HCEC 1CT (cell line): Measurements from ENCODE around the gene SEMA5A.

Experiments
- DNase-seq: peaks from one replicate; pipeline ENCODE4 v3.0.0-alpha.2; 2017

The SEMA5A gene

GRCh38 chr5:9251379-9251980 lies 294.4 kb downstream of the SEMA5A start:
- DNase-seq = peak; percentile 82

GRCh38 chr5:9249231-9249630 lies 296.6 kb downstream of the SEMA5A start:
- DNase-seq = no peak

GRCh38 chr5:9245071-9245470 lies 300.8 kb downstream of the SEMA5A start:
- no peak for DNase-seq

GRCh38 chr5:9244417-9244816 lies 301.5 kb downstream of the SEMA5A start:
- no peak for DNase-seq

GRCh38 chr5:9241479-9242305 lies 304.2 kb downstream of the SEMA5A start:
- no peak for DNase-seq

- no peak for DNase-seq
Measured at GRCh38 chr5:9240431-9240830, 305.4 kb downstream of the SEMA5A start.

GRCh38 chr5:9239626-9240025 lies 306.2 kb downstream of the SEMA5A start:
- peak; percentile 60 for DNase-seq

- peak; percentile 47 for DNase-seq
Measured at GRCh38 chr5:9239071-9239470, 306.8 kb downstream of the SEMA5A start.

GRCh38 chr5:9233712-9234111 lies 312.2 kb downstream of the SEMA5A start:
- DNase-seq = no peak

GRCh38 chr5:9233035-9233434 lies 312.8 kb downstream of the SEMA5A start:
- DNase-seq = no peak

GRCh38 chr5:9231842-9232241 lies 314.0 kb downstream of the SEMA5A start:
- DNase-seq = no peak

- DNase-seq = no peak
Measured at GRCh38 chr5:9230355-9230754, 315.5 kb downstream of the SEMA5A start.

- no peak for DNase-seq
Measured at GRCh38 chr5:9226016-9226536, 319.8 kb downstream of the SEMA5A start.

- DNase-seq = no peak
Measured at GRCh38 chr5:9222054-9222976, 323.6 kb downstream of the SEMA5A start.

- no peak for DNase-seq
Measured at GRCh38 chr5:9218358-9218757, 327.5 kb downstream of the SEMA5A start.

- peak; percentile 76 for DNase-seq
Measured at GRCh38 chr5:9212605-9213004, 333.3 kb downstream of the SEMA5A start.

- peak; percentile 75 for DNase-seq
Measured at GRCh38 chr5:9209846-9210492, 335.9 kb downstream of the SEMA5A start.

- DNase-seq = peak; percentile 63
Measured at GRCh38 chr5:9207817-9208418, 338.0 kb downstream of the SEMA5A start.

GRCh38 chr5:9202636-9203035 lies 343.2 kb downstream of the SEMA5A start:
- DNase-seq = no peak

GRCh38 chr5:9201761-9202160 lies 344.1 kb downstream of the SEMA5A start:
- DNase-seq = peak; percentile 57

- no peak for DNase-seq
Measured at GRCh38 chr5:9201011-9201410, 344.9 kb downstream of the SEMA5A start.

GRCh38 chr5:9198394-9198793 lies 347.5 kb downstream of the SEMA5A start:
- DNase-seq = peak; percentile 25
